ENCODE data around the gene DNAAF5. TPM values are rescaled to one million over a fixed set of nuclear protein-coding genes. Genes with fewer than 3 reads are reported as not detected.

The DNAAF5 gene
- total RNA-seq, 1 donor from 2014 or later = 59.7 TPM

DNA sequence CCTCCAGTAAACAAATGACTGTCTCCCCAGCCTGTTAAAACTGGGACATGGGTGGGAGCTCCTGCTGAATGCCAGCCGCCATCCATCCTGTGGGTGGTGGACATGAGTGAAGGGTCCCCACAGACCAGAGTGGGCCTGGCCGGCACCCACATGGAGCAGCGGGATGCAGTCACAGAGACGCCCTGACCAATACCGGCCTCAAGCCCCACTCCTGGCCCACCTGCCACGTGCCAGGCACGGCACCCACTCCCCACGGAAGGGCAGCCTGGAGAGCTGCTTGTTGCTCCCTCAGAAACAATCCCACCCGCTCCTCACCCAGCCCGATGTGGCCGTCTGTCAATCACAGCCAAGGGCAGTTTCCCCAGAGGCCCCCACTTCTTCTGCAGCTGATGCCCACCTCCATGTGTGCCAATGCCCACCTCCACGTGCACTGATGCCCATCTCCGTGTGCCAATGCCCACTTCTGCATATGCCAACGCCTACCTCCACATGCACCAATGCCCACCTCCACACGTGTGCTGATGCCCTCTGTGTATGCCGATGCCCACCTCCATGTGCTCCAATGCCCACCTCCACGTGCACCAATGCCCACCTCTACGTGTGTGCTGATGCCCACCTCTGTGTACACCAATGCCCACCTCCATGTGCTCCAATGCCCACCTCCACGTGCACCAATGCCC lies 42.8 kb upstream of the DNAAF5 start:
- Histone ChIP-seq H3K36me3 (ENCODE audit: control insufficient read depth, insufficient read depth, low read length) (no peaks in the 10 kb centered on the region), H3K4me3 (ENCODE audit: low read depth, low read length) (no peak overlapping the region), H3K27me3 (ENCODE audit: control insufficient read depth, insufficient read depth, low read length) (no peaks in the 10 kb centered on the region)
- DNase-seq (ENCODE audit: low read depth) = no peak
- TF ChIP-seq, protein P1, sequence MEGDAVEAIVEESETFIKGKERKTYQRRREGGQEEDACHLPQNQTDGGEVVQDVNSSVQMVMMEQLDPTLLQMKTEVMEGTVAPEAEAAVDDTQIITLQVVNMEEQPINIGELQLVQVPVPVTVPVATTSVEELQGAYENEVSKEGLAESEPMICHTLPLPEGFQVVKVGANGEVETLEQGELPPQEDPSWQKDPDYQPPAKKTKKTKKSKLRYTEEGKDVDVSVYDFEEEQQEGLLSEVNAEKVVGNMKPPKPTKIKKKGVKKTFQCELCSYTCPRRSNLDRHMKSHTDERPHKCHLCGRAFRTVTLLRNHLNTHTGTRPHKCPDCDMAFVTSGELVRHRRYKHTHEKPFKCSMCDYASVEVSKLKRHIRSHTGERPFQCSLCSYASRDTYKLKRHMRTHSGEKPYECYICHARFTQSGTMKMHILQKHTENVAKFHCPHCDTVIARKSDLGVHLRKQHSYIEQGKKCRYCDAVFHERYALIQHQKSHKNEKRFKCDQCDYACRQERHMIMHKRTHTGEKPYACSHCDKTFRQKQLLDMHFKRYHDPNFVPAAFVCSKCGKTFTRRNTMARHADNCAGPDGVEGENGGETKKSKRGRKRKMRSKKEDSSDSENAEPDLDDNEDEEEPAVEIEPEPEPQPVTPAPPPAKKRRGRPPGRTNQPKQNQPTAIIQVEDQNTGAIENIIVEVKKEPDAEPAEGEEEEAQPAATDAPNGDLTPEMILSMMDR (IDR thresholded peaks at IDR 0.05; ENCODE audit: insufficient read depth, low read length, poor library complexity, severe bottlenecking) = no peak

DNA sequence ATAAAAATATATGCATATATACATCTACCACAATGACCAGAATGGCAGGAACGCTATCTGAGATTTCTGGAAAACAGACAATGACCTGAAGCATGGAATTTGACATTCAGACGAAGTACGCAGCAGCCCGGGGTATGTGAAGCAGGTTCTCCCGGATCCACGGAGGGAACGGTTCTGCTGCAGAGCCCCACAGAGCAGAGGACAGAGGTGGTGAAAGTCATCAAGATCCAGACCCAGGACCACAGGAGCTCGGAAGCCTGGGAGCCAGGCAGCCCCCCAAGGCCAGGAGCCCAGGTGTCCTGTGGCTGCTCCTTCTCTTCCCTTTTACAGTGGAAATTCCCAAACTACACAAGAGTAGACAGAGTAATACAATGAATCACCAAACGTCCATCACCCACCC lies 42.1 kb upstream of the DNAAF5 start:
- TF ChIP-seq, protein P1 (IDR thresholded peaks at IDR 0.05; ENCODE audit: insufficient read depth, low read length, poor library complexity, severe bottlenecking) = no peak
- Histone ChIP-seq H3K36me3 (ENCODE audit: control insufficient read depth, insufficient read depth, low read length) (no peaks in the 10 kb centered on the region), H3K4me3 (ENCODE audit: low read depth, low read length) (no peak overlapping the region), H3K27me3 (ENCODE audit: control insufficient read depth, insufficient read depth, low read length) (no peaks in the 10 kb centered on the region)
- DNase-seq (ENCODE audit: low read depth) = no peak

DNA sequence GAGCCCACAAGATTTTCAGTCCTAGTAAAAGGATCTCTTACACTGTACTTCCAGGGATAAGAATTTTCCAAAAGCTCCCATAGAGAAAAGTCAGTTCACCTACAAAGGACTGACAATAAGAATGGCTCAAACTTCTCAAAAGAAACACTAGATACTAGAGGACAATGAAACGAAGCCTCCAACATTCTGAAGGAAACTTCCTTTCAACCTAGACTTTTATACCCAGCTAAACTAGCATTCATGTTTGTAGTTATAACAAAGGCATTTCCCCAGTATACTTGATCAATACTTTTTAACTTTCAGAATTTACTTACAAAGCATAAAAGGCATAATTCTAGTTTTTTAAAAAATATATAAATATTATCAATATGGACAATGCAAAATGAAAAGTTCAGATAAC lies 41.0 kb upstream of the DNAAF5 start:
- Histone ChIP-seq H3K36me3 (ENCODE audit: control insufficient read depth, insufficient read depth, low read length) (no peaks in the 10 kb centered on the region), H3K27me3 (ENCODE audit: control insufficient read depth, insufficient read depth, low read length) (no peaks in the 10 kb centered on the region), H3K4me3 (ENCODE audit: low read depth, low read length) (no peak overlapping the region)
- TF ChIP-seq, protein P1 (IDR thresholded peaks at IDR 0.05; ENCODE audit: insufficient read depth, low read length, poor library complexity, severe bottlenecking) = no peak
- DNase-seq (ENCODE audit: low read depth) = no peak

DNA sequence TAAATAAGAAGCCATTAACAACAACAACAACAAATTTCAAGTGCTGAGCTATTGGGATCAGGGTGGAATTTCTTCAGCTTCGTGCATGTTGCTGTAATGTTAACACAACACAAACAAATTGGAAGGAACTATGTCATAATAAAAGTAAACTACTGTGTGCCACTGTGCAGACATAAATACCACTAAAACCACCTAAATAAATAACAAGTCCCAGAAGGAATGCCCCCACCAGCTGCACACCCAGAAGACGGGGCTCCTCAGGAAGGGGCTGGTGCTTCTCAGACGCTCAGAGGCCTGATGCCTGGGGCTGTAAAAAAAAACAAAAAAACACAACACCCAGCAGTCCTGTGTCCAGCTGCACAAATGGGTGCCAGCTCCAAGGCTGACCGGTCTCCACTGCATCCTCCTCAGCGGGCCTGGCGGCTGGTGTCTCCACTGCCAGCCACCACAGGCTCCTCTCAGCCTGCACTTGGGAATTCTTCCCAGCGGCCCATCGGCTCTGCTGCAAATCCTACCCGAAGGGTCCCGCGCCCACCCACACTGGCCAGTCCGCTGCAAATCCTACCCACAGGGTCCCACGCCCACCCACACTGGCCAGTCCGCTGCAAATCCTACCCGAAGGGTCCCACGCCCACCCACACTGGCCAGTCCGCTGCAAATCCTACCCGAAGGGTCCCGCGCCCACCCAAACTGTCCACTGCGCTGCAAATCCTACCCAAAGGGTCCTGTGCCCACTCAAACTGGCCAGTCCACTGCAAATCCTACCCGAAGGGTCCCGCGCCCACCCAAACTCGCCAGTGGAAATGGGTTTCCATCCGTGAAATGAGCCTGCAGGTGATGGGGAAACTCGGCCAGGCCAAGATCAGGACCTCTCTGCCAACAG lies 35.8 kb upstream of the DNAAF5 start:
- DNase-seq (ENCODE audit: low read depth) = no peak
- H3K4me3 ChIP-seq (ENCODE audit: low read depth, low read length) = no peak overlapping the region
- no peaks in the 10 kb centered on the region for H3K27me3 ChIP-seq (ENCODE audit: control insufficient read depth, insufficient read depth, low read length)
- H3K36me3 ChIP-seq (ENCODE audit: control insufficient read depth, insufficient read depth, low read length) = no peaks in the 10 kb centered on the region
- TF ChIP-seq, protein P1 (IDR thresholded peaks at IDR 0.05; ENCODE audit: insufficient read depth, low read length, poor library complexity, severe bottlenecking) = no peak

DNA sequence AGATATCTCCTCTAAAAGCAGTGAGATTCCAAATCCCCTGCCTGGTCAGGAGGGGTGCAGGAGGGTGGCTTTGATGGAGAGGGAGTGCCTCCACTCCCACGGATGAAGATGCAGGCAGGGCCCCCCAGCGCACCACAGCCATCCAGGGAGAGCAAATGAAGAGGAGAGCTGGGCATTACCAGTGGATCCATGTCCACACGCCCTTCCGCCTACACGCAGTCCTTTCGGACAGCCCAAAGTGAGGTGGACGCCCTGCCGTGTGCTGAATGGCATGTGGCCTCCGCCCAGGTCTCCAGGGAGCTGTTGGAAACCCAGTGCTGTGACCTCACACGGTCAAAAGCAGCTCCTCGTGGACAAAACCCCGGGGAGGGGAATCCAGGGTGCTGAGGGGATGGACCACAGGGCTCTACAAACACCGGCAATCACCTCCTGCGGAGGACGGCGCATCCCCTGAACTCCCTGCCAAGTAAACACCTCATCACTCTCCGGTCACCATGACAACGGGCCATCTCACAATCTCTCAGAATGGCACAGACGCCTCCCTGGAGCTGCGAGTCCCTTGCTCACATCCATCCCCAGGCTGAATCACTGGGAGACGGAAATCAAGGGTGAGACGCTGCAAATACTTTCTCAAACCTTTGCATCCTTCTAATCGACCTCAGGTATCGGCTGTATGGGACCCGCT lies 35.0 kb upstream of the DNAAF5 start:
- no peaks in the 10 kb centered on the region for H3K27me3 ChIP-seq (ENCODE audit: control insufficient read depth, insufficient read depth, low read length)
- TF ChIP-seq, protein P1 (IDR thresholded peaks at IDR 0.05; ENCODE audit: insufficient read depth, low read length, poor library complexity, severe bottlenecking) = no peak
- no peaks in the 10 kb centered on the region for H3K36me3 ChIP-seq (ENCODE audit: control insufficient read depth, insufficient read depth, low read length)
- DNase-seq (ENCODE audit: low read depth) = no peak
- no peak overlapping the region for H3K4me3 ChIP-seq (ENCODE audit: low read depth, low read length)
